Trophoblast cell (in vitro differentiated cells and primary cell): Measurements from ENCODE around the gene NDUFAF2.

Experiments used
- DNase-seq, 2 donors: peaks; one replicate each; pipeline ENCODE4 v3.0.0-alpha.2; 2016
- H2AFZ ChIP-seq: 2 replicates; pipeline ENCODE4 v1.6.1; 2013; ENCODE audit warnings: low read length, moderate library complexity, mild to moderate bottlenecking; ENCODE audit not compliant: insufficient read depth, poor library complexity
- H2AK5ac ChIP-seq: 2 replicates; pipeline ENCODE4 v1.6.1; 2013; ENCODE audit warnings: mild to moderate bottlenecking, low read length
- H2BK120ac ChIP-seq: 2 replicates; pipeline ENCODE4 v1.6.1; 2013; ENCODE audit warnings: low read length, mild to moderate bottlenecking, moderate library complexity; ENCODE audit not compliant: insufficient read depth, poor library complexity
- H2BK12ac ChIP-seq: 2 replicates; pipeline ENCODE4 v1.6.1; 2013; ENCODE audit warnings: mild to moderate bottlenecking, low read length, moderate library complexity
- H2BK5ac ChIP-seq: 2 replicates; pipeline ENCODE4 v1.6.1; 2013; ENCODE audit warnings: low read length, low read depth, moderate library complexity, mild to moderate bottlenecking; ENCODE audit not compliant: poor library complexity
- H3K14ac ChIP-seq: 2 replicates; pipeline ENCODE4 v1.6.1; 2013; ENCODE audit warnings: mild to moderate bottlenecking, low read length
- H3K18ac ChIP-seq: 2 replicates; pipeline ENCODE4 v1.6.1; 2013; ENCODE audit warnings: mild to moderate bottlenecking, low read length
- H3K23ac ChIP-seq: 2 replicates; pipeline ENCODE4 v1.6.1; 2013; ENCODE audit warnings: low read length
- H3K27ac ChIP-seq: 2 replicates; pipeline ENCODE4 v1.5.1; 2013; ENCODE audit warnings: low read depth, mild to moderate bottlenecking, inconsistent platforms, low read length, moderate library complexity
- H3K27me3 ChIP-seq: 2 replicates; pipeline ENCODE4 v1.6.1; 2013; ENCODE audit warnings: inconsistent platforms, mild to moderate bottlenecking, low read length, moderate library complexity; ENCODE audit not compliant: insufficient read depth
- H3K36me3 ChIP-seq, 2 experiments: 1 replicate in 1 of 2; 2 replicates in 1 of 2; pipeline ENCODE4 v1.6.1; 2013; ENCODE audit warnings: low read length in 2 of 2, mild to moderate bottlenecking in 2 of 2, moderate library complexity in 1 of 2; ENCODE audit not compliant: insufficient read depth in 2 of 2, control insufficient read depth in 1 of 2
- H3K4ac ChIP-seq: 2 replicates; pipeline ENCODE4 v1.6.1; 2013; ENCODE audit warnings: low read depth, mild to moderate bottlenecking, low read length, moderate library complexity
- H3K4me1 ChIP-seq, 2 experiments: 1 replicate in 1 of 2; 2 replicates in 1 of 2; pipeline ENCODE4 v1.6.1; 2013; ENCODE audit warnings: low read length in 2 of 2, mild to moderate bottlenecking in 2 of 2, moderate library complexity in 1 of 2; ENCODE audit not compliant: insufficient read depth in 2 of 2, control insufficient read depth in 1 of 2
- H3K4me2 ChIP-seq: 2 replicates; pipeline ENCODE4 v1.6.1; 2013; ENCODE audit warnings: inconsistent platforms, mild to moderate bottlenecking, low read length, moderate library complexity
- H3K4me3 ChIP-seq: 2 replicates; pipeline ENCODE4 v1.5.1; 2013; ENCODE audit warnings: mild to moderate bottlenecking, low read depth, low read length, inconsistent platforms
- H3K79me1 ChIP-seq: one replicate; pipeline ENCODE4 v1.6.1; 2013; ENCODE audit warnings: low read length
- H3K79me2 ChIP-seq: 2 replicates; pipeline ENCODE4 v1.6.1; 2013; ENCODE audit warnings: low read length, mild to moderate bottlenecking; ENCODE audit not compliant: control insufficient read depth, insufficient read depth, poor library complexity
- H3K9ac ChIP-seq: 2 replicates; pipeline ENCODE4 v1.6.1; 2013; ENCODE audit warnings: mild to moderate bottlenecking, low read length
- H3K9me3 ChIP-seq: 2 replicates; pipeline ENCODE4 v1.6.1; 2013; ENCODE audit warnings: low read depth, mild to moderate bottlenecking, control low read depth, inconsistent platforms, low read length; ENCODE audit not compliant: insufficient read depth
- H4K12ac ChIP-seq: 2 replicates; pipeline ENCODE4 v1.6.1; 2013; ENCODE audit warnings: low read depth, mild to moderate bottlenecking, low read length, moderate library complexity
- H4K8ac ChIP-seq: 2 replicates; pipeline ENCODE4 v1.6.1; 2013; ENCODE audit warnings: low read depth, mild to moderate bottlenecking, low read length, moderate library complexity
- H4K91ac ChIP-seq: one replicate; pipeline ENCODE4 v1.6.1; 2013; ENCODE audit warnings: low read depth, mild to moderate bottlenecking, low read length, moderate library complexity
- whole genome bisulfite sequencing: extraction: QIAGEN DNeasy Blood & Tissue Kit; methylation state at CpG from one replicate; pipeline ENCODE4 v1.1.7; 2013; ENCODE audit warnings: missing lambda C conversion rate; ENCODE audit not compliant: insufficient read length, insufficient coverage; ENCODE audit errors: extremely low coverage; 5-methylcytosine and 5-hydroxymethylcytosine counted together

The NDUFAF2 gene

GRCh38 chr5:61050292-61050691 lies 105.3 kb downstream of the NDUFAF2 start:
- H4K12ac ChIP-seq, result no peak overlapping the region
- no peak overlapping the region for H4K8ac ChIP-seq
- no peaks in the 10 kb centered on the region for H3K4me1 ChIP-seq
- H3K4me2 ChIP-seq, result no peak overlapping the region
- H3K27ac ChIP-seq, result no peak overlapping the region
- no peaks in the 10 kb centered on the region for H3K9me3 ChIP-seq
- no peaks in the 10 kb centered on the region for H3K36me3 ChIP-seq
- no peak overlapping the region for H4K91ac ChIP-seq
- H3K79me1 ChIP-seq, result no peaks in the 10 kb centered on the region
- H2AFZ ChIP-seq, result no peak overlapping the region
- no peak overlapping the region for H2BK120ac ChIP-seq
- no peak overlapping the region for H3K23ac ChIP-seq
- no peaks in the 10 kb centered on the region for H3K79me2 ChIP-seq
- H3K14ac ChIP-seq, result no peak overlapping the region
- no peak overlapping the region for H2BK5ac ChIP-seq
- no peaks in the 10 kb centered on the region for H3K27me3 ChIP-seq
- no peak overlapping the region for H3K9ac ChIP-seq
- H3K4ac ChIP-seq, result no peak overlapping the region
- DNase-seq, result no peak
- no peak overlapping the region for H2AK5ac ChIP-seq
- no CpG with 5 or more reads among the region's 1 CpG for WGBS
- H3K18ac ChIP-seq, result no peak overlapping the region
- H3K4me3 ChIP-seq, result no peak overlapping the region
- H2BK12ac ChIP-seq, result no peak overlapping the region

GRCh38 chr5:61051267-61051666 lies 106.3 kb downstream of the NDUFAF2 start:
- Histone ChIP-seq H3K79me2 (no peaks in the 10 kb centered on the region), H4K8ac (no peak overlapping the region)

GRCh38 chr5:61052882-61053281 lies 107.9 kb downstream of the NDUFAF2 start:
- no peak overlapping the region for H2AK5ac ChIP-seq
- no peaks in the 10 kb centered on the region for H3K27me3 ChIP-seq
- H3K9me3 ChIP-seq, result no peaks in the 10 kb centered on the region
- H3K4me2 ChIP-seq, result no peak overlapping the region
- peak; percentile 9 to 31 for DNase-seq
- WGBS, result no CpG with 5 or more reads among the region's 2 CpGs
- no peak overlapping the region for H3K23ac ChIP-seq
- H4K91ac ChIP-seq, result no peak overlapping the region
- H2BK5ac ChIP-seq, result no peak overlapping the region
- H3K79me1 ChIP-seq, result no peaks in the 10 kb centered on the region
- H3K27ac ChIP-seq, result no peak overlapping the region
- no peaks in the 10 kb centered on the region for H3K36me3 ChIP-seq
- no peak overlapping the region for H3K18ac ChIP-seq
- H2BK12ac ChIP-seq, result no peak overlapping the region
- H2BK120ac ChIP-seq, result no peak overlapping the region
- H4K8ac ChIP-seq, result no peak overlapping the region
- H2AFZ ChIP-seq, result no peak overlapping the region
- H3K4ac ChIP-seq, result no peak overlapping the region
- H3K79me2 ChIP-seq, result no peaks in the 10 kb centered on the region
- no peak overlapping the region for H4K12ac ChIP-seq
- no peak overlapping the region for H3K9ac ChIP-seq
- H3K4me1 ChIP-seq, result no peaks in the 10 kb centered on the region
- H3K14ac ChIP-seq, result no peak overlapping the region
- H3K4me3 ChIP-seq, result no peak overlapping the region

More at GRCh38 chr5:61051267-61051666, 106.3 kb downstream of the NDUFAF2 start:
- Histone ChIP-seq H3K9ac (no peak overlapping the region), H3K9me3 (no peaks in the 10 kb centered on the region), H3K27me3 (no peaks in the 10 kb centered on the region), H3K4me1 (no peaks in the 10 kb centered on the region), H3K4ac (no peak overlapping the region), H2BK120ac (no peak overlapping the region), H3K36me3 (no peaks in the 10 kb centered on the region), H2AK5ac (no peak overlapping the region), H2BK12ac (no peak overlapping the region), H3K23ac (no peak overlapping the region), H4K12ac (no peak overlapping the region), H4K91ac (no peak overlapping the region), H3K4me3 (no peak overlapping the region), H3K18ac (no peak overlapping the region), H2BK5ac (no peak overlapping the region), H3K4me2 (no peak overlapping the region), H3K79me1 (no peaks in the 10 kb centered on the region), H3K27ac (no peak overlapping the region), H3K14ac (no peak overlapping the region), H2AFZ (no peak overlapping the region)
- WGBS, result no CpG with 5 or more reads among the region's 1 CpG
- DNase-seq, result peak in 1 of 2 donors; percentile 18

- Histone ChIP-seq H3K79me1 (no peaks in the 10 kb centered on the region), H3K27ac (no peak overlapping the region), H4K91ac (no peak overlapping the region), H3K9me3 (no peaks in the 10 kb centered on the region), H3K4me1 (no peaks in the 10 kb centered on the region), H3K27me3 (no peaks in the 10 kb centered on the region), H4K12ac (no peak overlapping the region), H3K14ac (no peak overlapping the region), H2BK12ac (no peak overlapping the region), H4K8ac (no peak overlapping the region), H3K36me3 (no peaks in the 10 kb centered on the region), H3K4ac (no peak overlapping the region), H2BK120ac (no peak overlapping the region), H3K4me2 (no peak overlapping the region), H2AFZ (no peak overlapping the region), H3K18ac (no peak overlapping the region), H3K9ac (no peak overlapping the region), H3K23ac (no peak overlapping the region), H3K4me3 (no peak overlapping the region), H2AK5ac (no peak overlapping the region), H2BK5ac (no peak overlapping the region), H3K79me2 (no peaks in the 10 kb centered on the region)
- DNase-seq, result no peak
- no CpG with 5 or more reads among the region's 2 CpGs for WGBS
These were observed 108.9 kb downstream of the NDUFAF2 start for GRCh38 chr5:61053937-61054336.
